HCT116 (cell line): ENCODE measurements around the gene TGFBI. TPM values are rescaled to one million over a fixed set of nuclear protein-coding genes. Genes with fewer than 3 reads are reported as not detected.

ENCODE experiments used
- ATAC-seq: fragments of 200-7000 bp; cut with Tn5 transposase; 2 replicates; pipeline ENCODE4 v1.9.1; 2020; ENCODE audit warnings: mild to moderate bottlenecking, moderate library complexity
- BruUV-seq: library from RNA; stranded (reverse); fragments of 400-500 nt; replicated peaks from 2 replicates; lab custom pipeline; 2021; lab: Mats Ljungman, UMichigan
- CTCF ChIA-PET: fragments of 300-600 bp; sonication (Branson Sonifier 250); formaldehyde crosslinking; loops from one replicate; lab custom pipeline; 2021; ENCODE audit warnings: antibody characterized with exemption; lab: Charles Lee
- POLR2A ChIA-PET: fragments of 300-600, 350-600 bp; sonication (Branson Sonifier 250); formaldehyde crosslinking; loops from one replicate; lab custom pipeline; 2021; ENCODE audit warnings: antibody characterized with exemption; lab: Charles Lee
- RAD21 ChIA-PET, 2 experiments: fragments of 300-600 bp; sonication (Branson Sonifier 250); formaldehyde crosslinking; loops; one replicate each; lab custom pipeline; 2023; ENCODE audit warnings: low total read pairs in 2 of 2; ENCODE audit not compliant: uncharacterized antibody in 2 of 2, unreplicated experiment in 2 of 2, low non-redundant PET in 1 of 2; lab: Charles Lee
- DNase-seq: peaks from one replicate; pipeline ENCODE4 v3.0.0-alpha.2; 2010; ENCODE audit warnings: low read depth, low spot score
- H2AFZ ChIP-seq: fragments of 200-600 bp; shearing (Covaris generic), sonication (generic); 2 replicates; pipeline ENCODE4 v1.6.1; 2017; ENCODE audit warnings: low read depth, mixed run types, mixed read lengths, antibody characterized with exemption, low read length; ENCODE audit not compliant: poor library complexity, severe bottlenecking
- H3K27ac ChIP-seq: 2 replicates; pipeline ENCODE4 v1.5.1; 2012; ENCODE audit warnings: low read depth, low read length
- H3K27me3 ChIP-seq: fragments of 200-600 bp; sonication (generic); 2 replicates; pipeline ENCODE4 v1.6.1; 2016; ENCODE audit warnings: mixed run types, low read length, mixed read lengths; ENCODE audit not compliant: insufficient read depth
- H3K36me3 ChIP-seq, 2 experiments: fragments of 200-500 bp in 1 of 2; fragments of 200-600 bp in 1 of 2; sonication (Bioruptor generic) in 1 of 2; sonication (generic) in 1 of 2; 2 replicates each; pipeline versions ENCODE4 v1.5.1 to v1.6.1; 2014 to 2016; ENCODE audit warnings: low read length in 2 of 2, inconsistent platforms in 1 of 2, mixed read lengths in 1 of 2, mixed run types in 1 of 2; ENCODE audit not compliant: insufficient read depth in 2 of 2, control insufficient read depth in 1 of 2
- H3K4me1 ChIP-seq, 2 experiments: fragments of 200-600 bp in 1 of 2; sonication (generic) in 1 of 2; 2 replicates each; pipeline versions ENCODE4 v1.5.1 to v1.6.1; 2012 to 2017; ENCODE audit warnings: low read length in 2 of 2, inconsistent platforms in 1 of 2, mild to moderate bottlenecking in 1 of 2, mixed read lengths in 1 of 2, mixed run types in 1 of 2, moderate library complexity in 1 of 2; ENCODE audit not compliant: insufficient read depth in 2 of 2, control insufficient read depth in 1 of 2
- H3K4me2 ChIP-seq: fragments of 200-600 bp; sonication (generic); 2 replicates; pipeline ENCODE4 v1.6.1; 2017; ENCODE audit warnings: mixed run types, low read length, mixed read lengths
- H3K4me3 ChIP-seq, 2 experiments: fragments of 200-600 bp in 1 of 2; sonication (generic) in 1 of 2; replicated peaks in 1 of 2; 2 replicates each; pipeline ENCODE4 v1.5.1; 2011 to 2016; ENCODE audit warnings: low read length in 2 of 2, control low read depth in 1 of 2, low read depth in 1 of 2, mild to moderate bottlenecking in 1 of 2, mixed read lengths in 1 of 2, mixed run types in 1 of 2
- H3K79me2 ChIP-seq: fragments of 200-600 bp; sonication (generic); 2 replicates; pipeline ENCODE4 v1.6.1; 2017; ENCODE audit warnings: mild to moderate bottlenecking, mixed run types, low read length, moderate library complexity, mixed read lengths; ENCODE audit not compliant: insufficient read depth
- H3K9ac ChIP-seq: fragments of 200-600 bp; sonication (generic); 2 replicates; pipeline ENCODE4 v1.6.1; 2016; ENCODE audit warnings: low read length, mixed read lengths
- H3K9me2 ChIP-seq: fragments of 200-600 bp; sonication (generic), shearing (Covaris generic); 2 replicates; pipeline ENCODE4 v1.6.1; 2017; ENCODE audit warnings: mixed run types, mild to moderate bottlenecking, moderate library complexity; ENCODE audit not compliant: insufficient read depth
- H3K9me3 ChIP-seq, 2 experiments: fragments of 200-500 bp in 1 of 2; fragments of 200-600 bp in 1 of 2; sonication (Bioruptor generic) in 1 of 2; sonication (generic) in 1 of 2; 2 replicates each; pipeline ENCODE4 v1.6.1; 2014 to 2017; ENCODE audit warnings: low read length in 2 of 2, mixed read lengths in 2 of 2, inconsistent platforms in 1 of 2, low read depth in 1 of 2, mild to moderate bottlenecking in 1 of 2, mixed run types in 1 of 2, moderate library complexity in 1 of 2; ENCODE audit not compliant: control insufficient read depth in 1 of 2, insufficient read depth in 1 of 2
- H4K20me1 ChIP-seq: fragments of 200-600 bp; sonication (generic), shearing (Covaris generic); 2 replicates; pipeline ENCODE4 v1.6.1; 2017; ENCODE audit warnings: mixed run types, mild to moderate bottlenecking, moderate library complexity; ENCODE audit not compliant: insufficient read depth
- ATF3 ChIP-seq: IDR thresholded peaks from 2 replicates; pipeline ENCODE4 v1.6.1; 2012
- CBX3 ChIP-seq: IDR thresholded peaks from 2 replicates; pipeline ENCODE4 v1.6.1; 2012; ENCODE audit warnings: low read depth
- EZH2 ChIP-seq: fragments of 200-600 bp; sonication (generic); IDR thresholded peaks from 2 replicates; pipeline ENCODE4 v1.6.1; 2017; ENCODE audit warnings: antibody characterized with exemption, mixed run types
- FOSL1 ChIP-seq: IDR thresholded peaks from 2 replicates; pipeline ENCODE4 v1.6.1; 2012; ENCODE audit warnings: low read depth
- POLR2A ChIP-seq: IDR thresholded peaks from 2 replicates; pipeline ENCODE4 v1.7.0; 2011; ENCODE audit warnings: borderline replicate concordance; ENCODE audit not compliant: insufficient read depth, insufficient read length; ENCODE audit errors: extremely low read depth
- YY1 ChIP-seq: IDR thresholded peaks from 2 replicates; pipeline ENCODE4 v1.6.1; 2011; ENCODE audit warnings: low read length, low read depth, moderate library complexity, mild to moderate bottlenecking; ENCODE audit not compliant: insufficient replicate concordance; ENCODE audit errors: extremely low read depth
- ZBTB33 ChIP-seq: IDR thresholded peaks from 2 replicates; pipeline ENCODE4 v1.6.1; 2011; ENCODE audit warnings: mild to moderate bottlenecking, low read length, moderate library complexity; ENCODE audit not compliant: insufficient replicate concordance; ENCODE audit errors: extremely low read depth
- ZFX ChIP-seq: fragments of 450-650 bp; IDR thresholded peaks from 2 replicates; pipeline ENCODE4 v1.6.1; 2017
- ZNF274 ChIP-seq: fragments of 200-500 bp; sonication (Bioruptor generic); IDR thresholded peaks from 2 replicates; pipeline ENCODE4 v1.6.1; 2014; ENCODE audit warnings: mild to moderate bottlenecking, low read depth, low read length, inconsistent platforms
- intact Hi-C: fragments of 100-400 bp; cut with micrococcal nuclease; formaldehyde crosslinking; loops from 2 replicates; pipeline ENCODE4 v1.10.0; 2022
- total RNA-seq: library from RNA; stranded (reverse); gene quantifications from one replicate; pipeline ENCODE4 v1.2.1, GENCODE V29; 2021; ENCODE audit not compliant: unreplicated experiment
- TF ChIP-seq, protein P1 (sequence below), 3 experiments: fragments of 200-600 bp in 1 of 3; sonication (generic) in 1 of 3; IDR thresholded peaks in 2 of 3; conservative IDR thresholded peaks in 1 of 3; 2 replicates each; pipeline ENCODE4 v1.5.1; 2012 to 2017; ENCODE audit warnings: low read depth in 2 of 3, low read length in 2 of 3, antibody characterized with exemption in 1 of 3, borderline replicate concordance in 1 of 3, control low read depth in 1 of 3, mild to moderate bottlenecking in 1 of 3, mixed read lengths in 1 of 3, mixed run types in 1 of 3, moderate library complexity in 1 of 3; ENCODE audit not compliant: insufficient read depth in 1 of 3

TGFBI gene
- total RNA-seq, 1 experiment from 2014 or later: 0.64 TPM

- Histone ChIP-seq H4K20me1 (no peaks in the 10 kb centered on the region), H3K4me1 (peaks cover 0 to 13% of the 10 kb centered on the region in 2 experiments; a peak in 2 of 4 replicates), H2AFZ (no peak overlapping the region), H3K79me2 (no peaks in the 10 kb centered on the region), H3K9ac (no peak overlapping the region), H3K36me3 (no peaks in the 10 kb centered on the region), H3K9me2 (no peaks in the 10 kb centered on the region), H3K4me2 (no peak overlapping the region), H3K27me3 (no peaks in the 10 kb centered on the region), H3K9me3 (no peaks in the 10 kb centered on the region), H3K27ac (no peak overlapping the region), H3K4me3 (no peak overlapping the region)
- ATAC-seq (no peak), DNase-seq (no peak)
- ChIA-PET POLR2A (no interaction called here), RAD21 (no interaction called here), CTCF (no interaction called here)
- TF ChIP-seq, protein P1, sequence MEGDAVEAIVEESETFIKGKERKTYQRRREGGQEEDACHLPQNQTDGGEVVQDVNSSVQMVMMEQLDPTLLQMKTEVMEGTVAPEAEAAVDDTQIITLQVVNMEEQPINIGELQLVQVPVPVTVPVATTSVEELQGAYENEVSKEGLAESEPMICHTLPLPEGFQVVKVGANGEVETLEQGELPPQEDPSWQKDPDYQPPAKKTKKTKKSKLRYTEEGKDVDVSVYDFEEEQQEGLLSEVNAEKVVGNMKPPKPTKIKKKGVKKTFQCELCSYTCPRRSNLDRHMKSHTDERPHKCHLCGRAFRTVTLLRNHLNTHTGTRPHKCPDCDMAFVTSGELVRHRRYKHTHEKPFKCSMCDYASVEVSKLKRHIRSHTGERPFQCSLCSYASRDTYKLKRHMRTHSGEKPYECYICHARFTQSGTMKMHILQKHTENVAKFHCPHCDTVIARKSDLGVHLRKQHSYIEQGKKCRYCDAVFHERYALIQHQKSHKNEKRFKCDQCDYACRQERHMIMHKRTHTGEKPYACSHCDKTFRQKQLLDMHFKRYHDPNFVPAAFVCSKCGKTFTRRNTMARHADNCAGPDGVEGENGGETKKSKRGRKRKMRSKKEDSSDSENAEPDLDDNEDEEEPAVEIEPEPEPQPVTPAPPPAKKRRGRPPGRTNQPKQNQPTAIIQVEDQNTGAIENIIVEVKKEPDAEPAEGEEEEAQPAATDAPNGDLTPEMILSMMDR (IDR thresholded peaks at IDR 0.05 in 2 of 3, conservative IDR thresholded peaks at IDR 0.05 in 1 of 3; ENCODE audit: borderline replicate concordance in 1 of 3, insufficient read depth in 1 of 3, low read depth in 2 of 3, low read length in 2 of 3): no peak
- no peak for TF ChIP-seq EZH2
- TF ChIP-seq ZFX: no peak
- TF ChIP-seq ZBTB33: no peak
- no peak for TF ChIP-seq CBX3
- no peak for TF ChIP-seq ATF3
- no peak for TF ChIP-seq ZNF274
- no peak for TF ChIP-seq POLR2A
- TF ChIP-seq YY1: no peak
- no peak for TF ChIP-seq FOSL1
- BruUV-seq: no TSS peak
- intact Hi-C loops: no loop called here
These were observed 58.2 kb downstream of the TGFBI start for GRCh38 chr5:136086783-136087566.
